ENCODE measurements around the gene PLA2G2C.

The PLA2G2C gene

DNA sequence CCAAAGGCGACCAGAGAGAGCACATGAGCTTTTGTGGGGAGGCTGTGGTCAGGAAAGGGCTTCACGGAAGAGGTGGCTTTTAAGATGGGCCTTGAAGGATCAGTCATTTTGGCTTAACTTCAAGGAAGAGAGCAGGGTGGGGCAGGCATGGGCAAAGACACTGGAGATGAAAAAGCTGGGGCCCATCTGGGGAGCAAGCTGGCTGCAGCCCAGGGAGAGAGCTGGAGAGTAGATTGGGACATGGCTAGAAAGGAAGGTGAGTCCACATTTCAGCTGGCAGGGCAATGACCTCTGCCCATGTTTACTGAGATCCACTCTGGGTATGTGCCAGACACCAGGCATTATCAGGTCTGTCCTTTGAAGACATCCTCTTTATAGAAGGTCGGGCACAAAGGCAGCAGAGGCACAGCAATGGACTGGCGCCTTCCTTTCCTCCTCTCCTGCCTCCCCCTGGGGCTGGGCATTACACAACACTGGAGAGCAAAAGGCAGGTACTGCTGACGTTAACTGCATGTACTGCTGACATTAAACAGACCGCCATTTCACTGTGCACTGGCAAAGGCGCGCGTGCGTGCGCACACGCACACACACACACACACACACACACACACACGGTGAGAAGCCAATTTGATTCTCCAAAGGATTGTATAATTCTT, 2.6 kb downstream of the PLA2G2C start:
- no peak for DNase-seq (ENCODE audit: low read depth)

DNA sequence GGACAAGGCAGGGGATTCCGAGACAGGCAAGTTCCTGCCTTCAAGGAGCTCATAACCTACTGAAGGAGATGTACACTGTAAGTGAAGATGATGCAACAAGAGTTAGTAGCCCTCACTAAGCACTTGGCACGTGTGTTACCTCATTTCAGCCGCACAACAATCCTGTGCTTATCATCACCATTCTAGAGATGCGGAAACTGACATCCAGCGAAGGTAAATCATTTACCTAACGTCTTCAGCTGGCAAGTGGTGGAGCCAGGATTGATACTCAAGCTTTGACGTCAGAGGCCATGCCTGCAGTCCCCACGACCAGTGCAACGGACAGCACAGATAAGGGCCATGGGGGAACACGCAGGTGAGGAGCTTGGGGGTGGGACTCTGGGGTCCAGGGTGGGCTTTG, 3.3 kb downstream of the PLA2G2C start:
- DNase-seq (ENCODE audit: low read depth), result no peak

DNA sequence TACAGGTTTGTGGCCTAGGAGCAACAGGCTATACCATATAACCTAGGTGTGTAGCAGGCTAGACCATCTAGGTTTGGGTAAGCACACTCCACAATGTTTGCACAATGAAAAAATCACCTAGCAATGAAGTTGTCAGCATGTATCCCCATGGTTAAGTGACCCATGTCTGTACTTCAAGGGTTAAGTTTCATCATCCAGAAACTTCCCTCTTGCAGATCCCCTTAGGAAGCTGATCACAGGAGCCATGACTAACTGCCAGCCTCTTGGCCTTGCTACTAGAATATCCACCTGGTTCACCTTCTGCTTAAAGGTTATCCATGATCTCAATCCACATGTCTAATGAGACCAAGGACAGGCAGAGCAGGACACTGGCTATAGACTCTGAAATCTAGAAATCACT, 3.9 kb downstream of the PLA2G2C start:
- DNase-seq (ENCODE audit: low read depth), result no peak

DNA sequence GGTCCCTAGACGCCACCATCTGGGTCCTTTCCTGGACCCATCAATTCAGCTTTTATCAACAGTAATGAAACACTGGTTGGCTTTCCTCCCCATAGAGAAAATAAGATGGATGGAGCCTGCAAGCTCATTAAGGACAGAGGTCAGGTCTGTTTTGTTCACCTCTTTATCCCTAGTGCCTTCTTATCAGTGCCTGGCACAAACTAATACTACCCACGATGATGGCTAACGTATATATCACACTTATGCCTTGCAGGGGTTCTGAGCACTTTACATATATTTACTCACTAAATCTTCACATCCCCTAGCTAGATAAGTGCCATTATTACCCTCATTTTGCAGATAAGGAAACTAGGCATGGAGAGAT, 5.5 kb downstream of the PLA2G2C start:
- DNase-seq (ENCODE audit: low read depth), result no peak

DNA sequence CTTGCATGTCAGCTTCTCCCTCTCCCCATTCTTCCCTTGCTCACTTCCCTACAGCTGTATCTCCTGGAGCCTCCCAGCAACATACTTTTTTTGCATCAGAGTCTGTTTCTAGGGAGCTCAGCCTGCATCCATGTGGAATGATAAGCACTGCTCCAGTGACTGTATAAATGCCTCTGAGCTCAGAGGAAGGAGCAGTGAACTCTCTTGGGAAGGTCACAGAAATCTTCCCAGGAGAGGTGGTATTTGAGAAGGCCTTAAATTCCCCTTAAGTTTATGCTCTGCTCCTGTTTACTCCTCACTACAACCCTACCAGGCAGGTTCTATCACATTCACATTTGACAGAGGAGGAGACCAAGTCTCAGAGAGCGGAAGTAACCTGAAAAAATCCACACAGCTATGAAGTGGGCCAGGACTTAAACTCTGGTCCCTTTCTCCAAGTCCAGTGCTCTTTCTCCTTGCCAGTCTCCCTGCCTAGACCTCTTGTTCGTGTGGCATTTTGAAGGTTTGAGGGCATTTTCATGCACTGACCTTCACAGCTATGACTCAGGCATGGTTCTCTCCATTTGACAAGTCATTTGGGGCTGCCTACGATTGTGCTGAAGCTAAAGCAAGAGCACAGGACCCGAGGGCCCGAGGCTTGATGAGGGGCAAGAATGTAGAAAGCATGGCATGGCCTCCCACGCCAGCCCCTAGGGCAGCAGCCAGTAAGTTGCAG, 6.0 kb downstream of the PLA2G2C start:
- DNase-seq (ENCODE audit: low read depth), result no peak

DNA sequence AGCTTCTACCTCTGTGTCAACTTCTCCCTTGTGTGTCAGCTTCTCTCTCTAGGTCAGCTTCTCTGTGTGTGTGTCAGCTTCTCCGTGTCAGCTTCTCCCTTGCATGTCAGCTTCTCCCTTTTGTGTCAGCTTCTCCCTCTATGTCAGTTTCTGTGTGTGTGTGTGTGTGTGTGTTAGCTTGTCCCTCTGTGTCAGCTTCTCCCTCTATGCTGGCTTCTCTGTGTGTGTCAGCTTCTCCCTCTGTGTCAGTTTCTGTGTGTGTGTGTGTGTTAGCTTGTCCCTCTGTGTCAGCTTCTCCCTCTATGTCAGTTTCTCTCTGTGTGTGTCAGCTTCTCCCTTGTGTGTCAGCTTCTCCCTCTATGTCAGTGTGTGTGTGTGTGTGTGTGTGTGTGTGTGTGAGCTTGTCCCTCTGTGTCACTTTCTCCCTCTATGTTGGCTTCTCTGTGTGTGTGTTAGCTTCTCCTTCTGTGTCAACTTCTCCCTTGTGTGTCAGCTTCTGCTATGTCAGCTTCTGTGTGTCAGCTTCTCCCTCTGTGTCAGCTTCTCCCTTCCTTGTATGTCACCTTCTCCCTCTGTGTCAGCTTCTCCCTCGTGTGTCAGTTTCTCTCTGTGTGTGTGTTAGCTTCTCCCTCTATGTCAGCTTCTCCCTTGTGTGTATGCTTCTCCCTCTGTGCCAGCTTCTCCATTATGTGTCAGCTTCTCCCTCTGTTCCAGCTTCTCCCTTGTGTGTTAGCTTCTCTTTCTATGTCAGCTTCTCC, 6.8 kb downstream of the PLA2G2C start:
- no peak for DNase-seq (ENCODE audit: low read depth)

DNA sequence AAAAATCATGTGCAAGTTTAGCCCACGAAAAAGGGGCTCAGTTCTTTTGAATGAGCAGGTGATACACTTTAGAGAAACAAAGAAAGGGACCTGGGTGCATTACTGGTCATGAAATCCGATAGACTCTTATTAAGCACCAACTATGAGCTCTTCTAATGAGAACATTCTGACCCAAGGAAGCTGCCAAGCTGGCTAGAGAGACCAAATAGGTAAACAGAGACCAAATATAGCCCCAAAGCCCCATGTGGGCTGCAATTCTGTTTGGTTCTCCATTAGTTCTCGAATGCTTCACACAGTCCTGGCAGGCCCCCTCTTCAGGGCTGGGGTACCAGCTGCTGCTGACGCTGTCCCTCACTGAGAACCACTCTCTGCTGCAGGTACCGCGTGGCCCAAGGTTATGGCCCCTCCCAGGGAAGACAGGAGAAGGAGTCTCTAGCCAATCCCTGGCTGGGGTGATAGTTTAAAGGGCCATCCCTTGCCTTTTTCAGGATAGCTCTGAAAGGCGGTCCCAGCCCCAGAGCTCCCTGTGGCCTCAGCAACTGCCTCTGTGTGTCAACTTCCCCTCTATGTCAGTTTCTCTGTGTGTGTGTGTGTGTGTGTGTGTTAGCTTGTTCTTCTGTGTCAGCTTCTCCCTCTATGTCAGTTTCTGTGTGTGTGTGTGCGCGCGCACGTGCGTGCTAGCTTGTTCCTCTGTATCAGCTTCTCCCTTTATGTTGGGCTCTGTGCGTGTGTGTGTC, 7.5 kb downstream of the PLA2G2C start:
- no peak for DNase-seq (ENCODE audit: low read depth)

DNA sequence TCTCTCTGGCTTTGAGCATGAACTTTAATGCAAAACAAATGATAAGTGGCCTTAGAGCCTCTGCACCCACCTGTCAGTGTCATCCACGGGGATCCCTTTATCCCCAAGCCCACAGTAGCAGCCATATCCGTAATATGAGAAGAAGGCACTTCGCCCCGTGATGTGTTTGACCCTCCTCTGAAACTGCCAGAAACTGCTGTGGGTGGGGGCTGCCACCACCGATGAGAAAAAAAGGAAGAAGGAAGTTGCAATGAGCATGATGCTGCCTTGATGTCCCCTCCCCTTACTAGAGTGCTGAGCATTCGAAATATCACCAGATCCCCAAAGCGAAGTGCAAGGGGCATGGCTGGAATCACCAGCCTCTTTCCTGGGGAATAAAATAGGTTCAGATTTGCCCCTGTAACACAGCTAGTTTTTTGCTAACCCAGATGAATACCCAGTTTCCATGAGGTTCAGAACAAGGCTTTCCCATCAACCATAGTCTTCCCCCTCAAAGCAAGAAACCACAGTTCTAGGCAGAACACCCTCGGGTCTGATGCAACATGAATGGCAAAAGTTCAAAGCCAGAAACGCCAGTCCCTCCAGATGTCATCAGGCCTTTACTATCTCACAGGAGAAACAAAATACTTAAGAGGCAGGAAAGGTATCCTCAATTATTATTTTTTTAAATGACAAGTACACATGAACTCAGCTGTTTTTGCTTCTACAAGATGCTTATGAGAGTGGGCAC, 11.2 kb downstream of the PLA2G2C start:
- no peak for DNase-seq (ENCODE audit: low read depth)

DNA sequence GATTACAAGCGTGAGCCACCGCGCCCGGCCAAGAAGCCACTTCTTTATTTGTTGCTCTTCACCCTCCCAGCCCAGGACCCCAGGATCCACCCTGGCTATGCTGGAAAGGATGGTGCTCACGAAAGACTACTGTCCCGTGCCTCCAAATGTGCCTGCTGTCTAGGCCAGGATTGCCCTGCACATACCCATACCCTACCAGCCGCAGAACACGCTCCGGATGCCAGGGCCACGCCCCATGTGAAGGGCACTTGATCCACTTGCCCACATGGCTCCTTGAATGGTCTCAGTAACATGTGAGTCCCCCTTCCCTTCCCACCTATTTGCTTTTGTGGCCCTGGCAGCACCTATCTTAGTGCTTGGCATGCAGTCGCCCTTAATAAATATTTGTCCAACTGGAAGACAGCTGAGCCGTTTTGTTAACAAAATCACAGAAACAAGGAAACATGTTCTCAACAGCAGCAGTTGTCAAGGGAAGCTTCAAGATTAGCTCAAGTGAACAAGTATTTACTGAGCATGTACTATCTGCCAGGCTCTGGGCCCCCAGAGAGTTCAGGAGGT, 14.2 kb downstream of the PLA2G2C start:
- DNase-seq (ENCODE audit: low read depth), result no peak

DNA sequence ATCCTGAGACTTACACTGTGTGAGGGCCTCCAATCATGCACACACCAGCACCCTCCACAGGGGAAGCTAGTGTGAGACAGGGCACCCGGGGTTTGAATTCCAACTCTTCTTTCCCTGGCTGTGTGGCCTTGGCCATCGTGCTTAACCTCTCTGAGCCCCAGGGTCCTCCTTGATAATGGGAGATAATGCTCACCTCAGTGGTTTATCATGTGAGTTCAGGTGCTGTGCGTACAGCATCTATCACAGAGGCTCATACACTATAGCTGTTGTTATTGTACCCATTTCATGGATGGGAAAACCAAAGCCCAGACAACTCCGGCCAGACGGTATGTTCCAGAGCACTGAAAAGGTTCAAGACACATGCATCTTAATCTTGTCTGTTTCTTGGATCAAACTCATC, 16.4 kb downstream of the PLA2G2C start:
- no peak for DNase-seq (ENCODE audit: low read depth)

DNA sequence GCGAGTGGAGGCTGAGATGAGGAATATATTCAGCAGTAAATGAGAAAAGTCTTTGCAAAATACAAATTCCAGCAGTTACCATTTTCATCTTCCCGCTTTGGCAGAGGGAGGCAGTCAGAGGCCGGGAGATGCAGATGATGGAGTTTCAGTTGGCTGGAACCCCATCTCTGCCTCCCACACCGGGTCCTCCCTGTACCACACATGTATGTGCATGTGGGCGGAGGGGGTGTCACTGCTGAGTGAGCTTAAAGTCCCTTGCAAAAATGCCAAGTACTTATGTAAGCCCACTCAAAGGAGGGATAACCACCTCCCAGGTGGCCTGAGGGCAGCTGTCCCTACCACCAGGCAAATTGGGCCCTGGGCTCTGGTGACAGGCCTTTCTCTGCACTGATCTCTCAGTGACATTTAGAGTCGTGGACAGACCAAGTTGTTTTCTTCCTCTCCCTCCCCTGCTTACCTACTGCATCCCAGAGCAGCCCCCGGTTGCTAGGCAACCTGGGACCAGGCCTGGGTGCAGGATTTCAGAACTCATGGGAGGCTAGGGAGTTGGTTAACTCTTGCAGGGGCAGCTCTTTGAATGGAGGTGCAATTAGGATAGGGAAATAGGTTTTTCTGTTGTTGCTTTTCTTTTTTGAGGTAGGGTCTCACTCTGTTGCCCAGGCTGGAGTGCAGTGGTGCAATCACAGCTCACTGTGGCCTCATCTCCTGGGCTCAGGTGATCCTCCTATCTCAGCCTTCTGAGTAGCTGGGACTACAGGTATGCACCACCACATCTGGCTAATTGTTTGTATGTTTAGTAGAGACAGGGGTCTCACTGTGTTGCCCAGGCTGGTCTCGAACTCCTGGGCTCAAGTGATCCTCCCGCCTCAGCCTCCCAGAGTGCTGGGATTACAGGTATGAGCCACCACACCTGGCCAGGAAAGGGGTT, 17.5 kb downstream of the PLA2G2C start:
- DNase-seq (ENCODE audit: low read depth), result no peak

DNA sequence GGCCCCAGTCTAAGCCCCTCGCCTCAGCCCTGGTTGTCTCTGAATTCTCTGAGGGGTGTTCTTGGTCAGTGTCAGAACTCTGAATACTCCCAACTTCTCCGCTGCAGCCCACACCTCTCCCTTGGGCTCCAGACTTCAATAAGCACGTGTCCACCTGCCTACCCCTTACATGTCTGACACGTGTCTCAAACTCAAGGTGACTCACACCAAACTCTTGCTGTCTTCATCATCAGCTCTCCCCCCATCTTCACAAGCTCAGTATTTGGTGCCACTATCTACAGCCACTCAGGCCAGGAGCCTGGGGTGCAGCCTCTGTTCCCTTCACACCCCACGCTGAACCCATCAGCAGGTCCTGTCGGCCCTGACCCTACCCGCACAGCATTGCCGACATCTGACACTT, 19.2 kb downstream of the PLA2G2C start:
- DNase-seq (ENCODE audit: low read depth), result no peak

DNA sequence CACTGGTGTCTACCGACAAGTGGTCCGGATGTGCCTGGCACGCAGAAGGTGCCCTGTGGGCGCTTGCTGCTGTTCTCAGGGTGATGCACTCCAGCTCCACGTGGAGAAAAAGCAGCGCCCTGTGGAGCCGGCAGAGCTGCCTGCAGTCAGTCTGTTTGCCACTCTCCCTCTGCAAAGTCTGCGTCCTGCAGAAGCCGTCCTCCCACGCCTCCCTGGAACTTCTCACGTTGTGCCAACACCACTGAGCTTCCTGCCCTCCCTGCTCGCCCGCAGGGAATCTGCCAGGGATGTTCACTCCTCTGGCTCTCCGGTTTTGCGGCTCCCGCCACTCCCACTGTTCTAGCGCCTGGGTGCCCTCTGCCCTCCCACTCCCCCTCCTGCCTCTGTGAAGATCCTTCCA, 20.3 kb downstream of the PLA2G2C start:
- no peak for DNase-seq (ENCODE audit: low read depth)

DNA sequence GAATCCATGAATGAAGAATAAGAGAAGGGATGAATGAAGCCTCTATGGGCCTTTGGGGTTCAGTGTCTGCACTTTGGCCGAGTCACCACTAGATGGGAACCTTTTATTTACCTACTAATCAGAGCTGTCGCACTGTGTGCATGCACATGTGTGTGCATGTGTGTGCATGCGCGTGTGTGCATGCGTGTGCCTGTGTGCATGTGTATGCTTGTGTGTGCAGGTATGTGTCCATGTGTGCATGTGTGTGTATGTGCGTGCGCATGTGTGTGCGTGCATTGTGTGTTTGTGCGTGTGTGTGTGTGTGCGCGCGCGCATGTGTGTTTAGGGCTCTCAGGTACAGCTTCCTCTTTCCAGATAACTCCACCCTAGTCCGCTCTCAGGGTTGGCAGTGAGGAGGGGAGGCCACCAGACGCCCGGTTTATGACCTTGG, 20.8 kb downstream of the PLA2G2C start:
- DNase-seq (ENCODE audit: low read depth), result peak; percentile 3

DNA sequence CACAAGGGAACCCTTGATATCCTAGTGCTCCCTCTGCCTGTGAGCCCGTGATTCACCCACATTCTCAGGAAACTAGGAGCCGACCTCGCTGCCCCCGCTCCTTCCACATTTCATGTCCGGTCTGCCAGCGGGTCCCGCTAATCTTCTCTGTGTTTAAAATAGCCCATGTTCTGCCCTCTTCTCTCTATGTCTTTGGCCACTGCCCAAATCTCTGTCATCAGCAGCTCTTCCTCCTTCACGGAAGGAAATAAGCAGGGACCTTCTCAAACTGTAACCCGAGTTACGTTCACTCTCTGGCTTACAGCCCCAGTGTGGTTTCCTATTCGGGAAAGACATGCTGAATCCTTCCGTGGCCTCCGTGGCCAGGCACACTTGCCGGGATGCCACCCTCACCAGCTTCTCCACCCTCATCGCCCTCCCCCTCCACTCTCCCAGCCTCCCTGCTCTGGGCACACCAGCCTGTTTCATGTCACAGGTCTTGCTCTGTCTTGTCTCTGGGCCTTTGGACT, 21.6 kb downstream of the PLA2G2C start:
- DNase-seq (ENCODE audit: low read depth), result no peak

DNA sequence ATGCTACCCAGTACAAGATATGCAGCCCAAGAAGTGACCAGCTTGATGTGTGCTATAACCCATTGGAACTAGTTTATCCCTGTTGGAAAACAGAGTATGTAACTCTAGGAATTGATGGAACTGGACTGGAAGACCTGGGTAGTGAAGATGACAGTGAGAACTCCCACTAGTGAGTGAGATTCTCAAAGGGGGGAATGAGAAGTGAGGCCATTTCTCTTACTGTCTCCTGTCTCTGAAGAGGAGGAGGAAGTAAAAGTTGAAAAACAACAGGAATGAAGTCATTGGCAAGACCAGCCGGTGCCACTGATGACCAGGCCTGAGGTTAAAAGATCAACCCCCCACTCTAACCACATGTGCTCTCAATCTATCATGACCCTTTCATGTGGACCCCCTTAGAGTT, 26.3 kb downstream of the PLA2G2C start:
- DNase-seq (ENCODE audit: low read depth), result no peak

DNA sequence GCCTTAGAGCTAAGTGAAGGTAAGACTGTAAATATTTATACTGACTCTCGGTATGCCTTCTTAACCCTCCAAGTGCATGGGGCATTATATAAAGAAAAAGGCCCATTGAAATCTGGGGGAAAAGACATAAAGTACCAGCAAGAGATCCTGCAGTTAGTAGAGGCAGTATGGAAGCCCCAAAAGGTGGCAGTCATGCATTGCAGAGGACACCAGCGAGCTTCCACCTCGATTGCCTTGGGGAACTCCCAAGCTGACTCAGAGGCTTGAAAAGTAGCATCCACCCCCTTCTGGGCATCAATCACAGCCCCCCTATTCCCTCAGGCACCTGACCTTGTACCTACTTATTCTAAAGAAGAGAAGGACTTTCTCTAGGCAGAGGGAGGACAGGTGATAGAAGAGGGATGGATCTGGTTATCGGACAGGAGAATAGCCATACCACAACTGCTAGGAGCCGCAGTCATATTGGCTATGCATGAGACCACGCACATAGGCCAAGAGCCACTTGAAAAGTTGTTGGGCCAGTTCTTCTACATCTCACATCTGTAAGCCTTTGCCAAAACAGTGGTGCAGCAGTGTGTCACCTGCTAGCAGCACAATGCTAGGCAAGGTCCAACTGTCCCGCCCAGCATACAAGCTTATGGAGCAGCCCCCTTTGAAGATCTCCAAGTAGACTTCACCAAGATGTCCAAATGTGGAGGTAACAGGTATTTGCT, 27.8 kb downstream of the PLA2G2C start:
- DNase-seq (ENCODE audit: low read depth), result no peak

DNA sequence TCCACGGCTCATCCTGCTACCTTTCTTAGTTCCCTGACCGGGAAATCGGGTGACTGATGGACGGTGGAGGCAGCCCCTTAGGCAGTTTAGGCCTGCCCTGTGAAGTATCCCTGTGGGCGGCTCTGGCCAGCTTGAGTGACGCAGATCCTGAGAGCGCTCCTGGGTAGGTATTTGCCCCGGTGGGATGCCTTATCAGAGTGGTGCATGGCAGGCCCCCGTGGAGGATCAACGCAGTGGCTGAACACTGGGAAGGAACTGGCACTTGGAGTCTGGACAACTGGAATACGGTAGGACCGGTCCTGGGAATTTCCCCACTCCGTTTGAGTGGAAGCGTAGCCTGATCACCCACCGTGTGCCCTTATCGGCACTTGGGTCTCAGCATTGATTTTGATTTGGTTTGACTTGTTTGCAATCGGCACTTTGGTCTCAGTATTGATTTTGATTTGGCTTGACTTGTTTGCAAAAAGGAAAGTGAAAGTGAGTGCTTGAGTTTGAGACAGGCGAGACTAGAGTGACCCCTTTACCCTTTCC, 32.0 kb downstream of the PLA2G2C start:
- no peak for DNase-seq (ENCODE audit: low read depth)

DNA sequence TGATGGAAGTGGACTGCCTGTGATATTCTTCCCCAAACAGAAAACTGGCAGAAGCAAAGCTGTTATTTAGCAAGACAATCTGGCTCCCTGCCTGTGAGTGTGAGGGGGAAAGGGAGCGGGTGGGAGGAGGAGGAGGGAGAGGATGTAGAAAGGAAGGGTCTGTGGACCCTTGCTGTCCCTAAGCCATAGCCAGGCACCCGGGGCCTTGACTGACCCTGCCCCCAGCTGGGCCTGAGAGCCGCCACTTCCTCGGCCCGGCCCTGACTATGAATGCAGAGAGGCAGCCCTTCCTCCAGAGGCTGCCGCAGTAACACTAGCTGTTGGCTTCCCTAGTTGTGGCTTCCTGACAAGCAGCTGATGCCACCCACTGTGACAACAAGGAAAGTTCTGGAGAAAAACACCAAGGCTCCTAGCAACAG, 33.3 kb downstream of the PLA2G2C start:
- no peak for DNase-seq (ENCODE audit: low read depth)
